Activated T-cell treated with anti-CD3 and anti-CD28 coated beads, Interleukin-2, amount 50 U/mL, for 1 hour (primary cell): ENCODE measurements around the gene EVC.

ENCODE experiments used
- DNase-seq: peaks from one replicate; pipeline ENCODE4 v3.0.0-alpha.2; 2020

The EVC gene

GRCh38 chr4:5735463-5735862 is 24.5 kb downstream of the EVC start:
- DNase-seq, result no peak

GRCh38 chr4:5738061-5738460 is 27.1 kb downstream of the EVC start:
- no peak for DNase-seq

- no peak for DNase-seq
Observed at GRCh38 chr4:5742388-5742787, 31.4 kb downstream of the EVC start.

- no peak for DNase-seq
Observed at GRCh38 chr4:5742968-5743367, 32.0 kb downstream of the EVC start.

GRCh38 chr4:5746250-5746649 is 35.2 kb downstream of the EVC start:
- DNase-seq, result no peak

- DNase-seq, result no peak
Observed at GRCh38 chr4:5746829-5747737, 36.1 kb downstream of the EVC start.

- no peak for DNase-seq
Observed at GRCh38 chr4:5747738-5748375, 36.9 kb downstream of the EVC start.

- no peak for DNase-seq
Observed at GRCh38 chr4:5749568-5749967, 38.6 kb downstream of the EVC start.

- DNase-seq, result no peak
Observed at GRCh38 chr4:5750052-5750945, 39.3 kb downstream of the EVC start.

- no peak for DNase-seq
Observed at GRCh38 chr4:5750946-5751665, 40.1 kb downstream of the EVC start.

- DNase-seq, result no peak
Observed at GRCh38 chr4:5751666-5752375, 40.8 kb downstream of the EVC start.

- no peak for DNase-seq
Observed at GRCh38 chr4:5752376-5753184, 41.6 kb downstream of the EVC start.

GRCh38 chr4:5753366-5753765 is 42.4 kb downstream of the EVC start:
- DNase-seq, result no peak

GRCh38 chr4:5753766-5754528 is 42.9 kb downstream of the EVC start:
- DNase-seq, result no peak

GRCh38 chr4:5754529-5754881 is 43.5 kb downstream of the EVC start:
- no peak for DNase-seq

GRCh38 chr4:5755161-5755560 is 44.2 kb downstream of the EVC start:
- no peak for DNase-seq

GRCh38 chr4:5755679-5756078 is 44.7 kb downstream of the EVC start:
- no peak for DNase-seq

GRCh38 chr4:5756271-5756670 is 45.3 kb downstream of the EVC start:
- no peak for DNase-seq

GRCh38 chr4:5757091-5757490 is 46.1 kb downstream of the EVC start:
- DNase-seq, result no peak

GRCh38 chr4:5757536-5757935 is 46.5 kb downstream of the EVC start:
- no peak for DNase-seq
